M059J (cell line): ENCODE measurements around the gene CATSPERD. TPM values are rescaled to one million over a fixed set of nuclear protein-coding genes. Genes with fewer than 3 reads are reported as not detected.
A peak's percentile ranks its signal among the peaks of the same experiment; 100 is the strongest.

ENCODE experiments used
- DNase-seq: peaks from one replicate; pipeline ENCODE4 v3.0.0-alpha.2; 2012; ENCODE audit warnings: low read depth
- total RNA-seq: library from RNA; depleted of rRNA; stranded (reverse); fragments of >200 nt; shearing (Covaris generic); gene quantifications from 2 replicates; pipeline ENCODE4 v1.2.3, GENCODE V29; 2014

The CATSPERD gene
- total RNA-seq, 1 experiment from 2014 or later, result not detected

DNA sequence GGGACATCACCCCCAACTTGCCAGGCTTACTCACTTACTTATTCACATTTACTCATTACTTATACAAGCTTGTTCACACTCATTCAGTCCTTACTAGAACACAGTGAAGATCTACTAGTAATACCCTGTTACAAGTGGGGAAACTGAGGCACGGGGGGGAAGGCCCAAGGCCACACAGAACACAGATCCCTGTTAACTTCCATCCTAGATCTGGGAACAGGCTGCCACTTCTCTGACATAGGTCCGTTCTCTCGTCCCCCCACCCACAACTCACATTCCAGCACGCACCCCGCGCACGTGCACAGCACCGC, 83.0 kb downstream of the CATSPERD start:
- no peak for DNase-seq

DNA sequence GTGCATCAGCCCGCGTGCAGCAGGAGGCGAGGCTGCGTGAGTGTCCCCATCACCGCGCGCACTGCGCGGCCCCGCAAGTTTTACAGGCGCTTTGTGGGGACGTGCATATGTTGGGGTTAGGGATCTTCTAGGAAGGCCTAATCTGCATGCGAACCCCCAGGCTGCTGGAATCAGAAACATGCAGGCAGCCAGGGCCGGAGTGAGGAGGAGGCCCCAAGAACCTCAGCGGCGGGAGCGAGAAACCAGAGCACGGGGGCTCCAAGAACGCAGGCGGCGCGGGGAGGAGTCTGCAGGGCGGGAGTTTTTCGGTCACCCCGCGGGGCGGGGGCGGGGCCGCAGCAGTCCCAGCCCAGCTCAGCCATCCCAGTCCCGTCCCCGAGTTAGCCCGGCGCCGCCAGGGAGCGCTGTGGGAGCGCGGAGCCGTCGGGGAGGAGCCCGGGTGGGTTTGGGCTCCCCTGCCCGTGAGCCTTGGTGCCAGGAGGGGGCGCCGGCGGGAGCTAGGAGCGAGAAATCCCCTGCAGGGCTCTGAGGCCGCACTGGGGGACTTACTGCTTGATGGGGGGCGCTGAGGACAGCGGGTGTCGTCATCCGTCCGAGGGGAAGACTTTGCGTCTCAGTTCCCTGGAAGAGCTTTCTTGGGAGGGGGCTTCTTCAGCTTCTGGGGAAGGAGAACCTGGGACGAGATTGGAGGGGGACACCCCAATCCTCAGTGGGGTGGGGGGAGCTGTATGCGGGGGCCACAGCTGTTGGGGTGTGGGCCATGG, 83.5 kb downstream of the CATSPERD start:
- DNase-seq, result peak; percentile 80

DNA sequence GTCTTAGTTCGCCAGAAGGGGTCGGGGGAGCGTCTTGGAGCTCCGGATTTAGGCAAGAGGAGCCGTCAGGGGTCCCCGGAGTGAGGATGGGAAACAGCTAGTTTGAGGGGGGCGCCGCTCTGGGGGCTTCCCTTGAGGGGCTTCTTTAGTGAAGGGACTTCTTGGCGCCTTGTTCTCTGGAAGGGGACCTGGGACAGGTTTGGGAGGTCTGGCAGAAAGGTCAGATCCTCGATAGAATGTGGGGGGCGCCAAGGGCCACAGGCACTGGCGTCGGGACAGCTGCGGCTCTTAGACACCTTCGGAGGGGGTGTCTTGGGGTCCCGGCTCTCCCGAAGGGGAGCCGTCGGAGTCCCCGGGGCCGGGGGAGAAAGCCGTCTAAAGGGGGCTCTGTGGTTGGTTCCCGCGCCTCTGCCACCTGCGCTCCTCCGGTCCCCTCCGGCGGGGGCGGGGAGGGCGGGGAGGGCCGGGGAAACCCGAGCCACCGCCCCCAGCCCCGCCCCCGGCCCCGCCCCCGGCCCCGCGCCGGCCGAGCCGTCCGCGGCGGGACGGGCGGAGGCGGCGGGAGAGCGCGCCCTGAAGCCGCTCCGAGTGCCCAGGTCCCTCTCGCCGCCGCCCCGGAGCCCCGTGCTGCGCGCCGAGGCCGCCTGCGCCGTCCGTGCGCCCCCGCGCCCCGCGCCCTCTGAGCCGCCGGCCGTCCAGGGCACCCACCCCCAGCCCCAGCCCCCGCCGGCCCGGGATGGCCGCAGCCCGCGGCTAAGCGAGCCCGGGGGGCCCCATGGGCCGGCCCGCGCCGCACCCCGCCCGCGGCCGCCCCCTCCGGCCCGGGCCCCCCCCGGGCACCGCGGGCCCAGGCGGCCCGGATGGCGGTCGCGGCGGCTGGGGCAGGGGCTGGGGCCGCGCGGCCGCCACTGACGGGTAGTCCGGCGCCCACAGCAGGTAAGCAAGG, 84.4 kb downstream of the CATSPERD start, which contains the start of gene NRTN:
NRTN (plus strand) TSS at position 552 of the 946 bp plus-strand sequence. CDS start 19,099 bp downstream, outside the sequence.
- DNase-seq, result no peak

- DNase-seq, result peak; percentile 59
These were observed 85.2 kb downstream of the CATSPERD start for GRCh38 chr19:5805462-5806132.

- DNase-seq, result no peak
These were observed 85.7 kb downstream of the CATSPERD start for GRCh38 chr19:5806133-5806489.

- DNase-seq, result no peak
These were observed 86.5 kb downstream of the CATSPERD start for GRCh38 chr19:5806905-5807304.

- DNase-seq, result no peak
These were observed 87.8 kb downstream of the CATSPERD start for GRCh38 chr19:5808120-5808816.

GRCh38 chr19:5809053-5809452, 88.6 kb downstream of the CATSPERD start:
- DNase-seq, result no peak

- no peak for DNase-seq
These were observed 89.0 kb downstream of the CATSPERD start for GRCh38 chr19:5809469-5809868.

- no peak for DNase-seq
These were observed 90.7 kb downstream of the CATSPERD start for GRCh38 chr19:5811117-5811516.

DNA sequence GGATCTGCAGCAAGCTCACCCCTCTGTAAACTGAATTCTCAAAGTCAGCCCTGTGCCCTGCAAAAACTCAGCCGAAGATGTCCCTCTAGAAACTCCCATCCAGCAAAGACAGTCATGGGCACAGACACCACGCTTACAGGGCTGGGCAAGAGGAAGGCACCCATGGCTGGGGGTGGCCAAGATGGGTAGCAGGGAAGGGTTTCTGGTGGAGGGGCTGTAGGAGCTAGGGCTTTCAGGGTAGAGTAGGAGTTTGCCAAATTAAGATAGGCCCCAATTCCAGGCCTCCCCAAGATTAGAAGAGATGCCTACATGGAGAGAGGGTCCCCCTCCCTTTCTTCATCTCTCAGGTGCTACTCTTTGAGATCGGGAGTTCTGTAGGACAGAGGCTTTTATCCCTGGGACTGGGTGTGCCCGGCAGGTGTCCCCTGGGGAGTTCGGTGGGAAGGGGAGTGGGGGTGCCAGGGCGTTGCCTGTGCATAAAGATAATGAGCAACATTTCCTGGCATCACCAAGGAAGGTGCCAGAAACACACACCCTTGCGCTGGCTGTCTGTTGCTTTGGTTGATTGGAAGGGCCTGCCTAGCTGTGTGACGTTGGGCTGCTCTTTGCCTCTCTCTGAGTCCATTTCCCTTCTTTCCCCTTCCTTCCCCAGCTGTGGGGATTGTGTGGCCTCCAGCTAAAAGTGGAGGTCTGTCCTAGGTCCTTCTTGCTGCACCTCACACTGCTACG, 93.8 kb downstream of the CATSPERD start:
- no peak for DNase-seq

GRCh38 chr19:5814852-5815246, 94.4 kb downstream of the CATSPERD start:
- no peak for DNase-seq

DNA sequence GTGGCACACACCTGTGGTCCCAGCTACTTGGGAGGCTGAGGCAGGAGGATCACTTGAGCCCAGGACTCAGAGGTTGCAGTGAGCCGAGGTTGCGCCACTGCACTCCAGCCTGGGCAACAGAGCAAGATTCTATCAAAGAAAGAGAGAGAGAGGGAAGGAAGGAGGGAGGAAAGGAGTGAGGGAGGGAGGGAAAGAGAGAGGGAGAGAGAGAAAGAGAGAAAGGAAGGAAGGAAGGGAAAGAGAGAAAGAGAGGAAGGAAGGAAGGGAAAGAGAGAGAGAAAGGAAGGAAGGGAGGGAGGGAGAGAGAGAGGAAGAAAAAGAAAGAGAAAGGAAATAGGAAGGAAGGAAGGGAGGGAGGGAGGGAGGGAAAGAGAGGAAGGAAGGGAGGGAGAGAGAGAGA, 96.8 kb downstream of the CATSPERD start:
- DNase-seq, result no peak

- DNase-seq, result no peak
These were observed 98.2 kb downstream of the CATSPERD start for GRCh38 chr19:5818594-5818993.

GRCh38 chr19:5820785-5821184, 100.3 kb downstream of the CATSPERD start:
- no peak for DNase-seq

DNA sequence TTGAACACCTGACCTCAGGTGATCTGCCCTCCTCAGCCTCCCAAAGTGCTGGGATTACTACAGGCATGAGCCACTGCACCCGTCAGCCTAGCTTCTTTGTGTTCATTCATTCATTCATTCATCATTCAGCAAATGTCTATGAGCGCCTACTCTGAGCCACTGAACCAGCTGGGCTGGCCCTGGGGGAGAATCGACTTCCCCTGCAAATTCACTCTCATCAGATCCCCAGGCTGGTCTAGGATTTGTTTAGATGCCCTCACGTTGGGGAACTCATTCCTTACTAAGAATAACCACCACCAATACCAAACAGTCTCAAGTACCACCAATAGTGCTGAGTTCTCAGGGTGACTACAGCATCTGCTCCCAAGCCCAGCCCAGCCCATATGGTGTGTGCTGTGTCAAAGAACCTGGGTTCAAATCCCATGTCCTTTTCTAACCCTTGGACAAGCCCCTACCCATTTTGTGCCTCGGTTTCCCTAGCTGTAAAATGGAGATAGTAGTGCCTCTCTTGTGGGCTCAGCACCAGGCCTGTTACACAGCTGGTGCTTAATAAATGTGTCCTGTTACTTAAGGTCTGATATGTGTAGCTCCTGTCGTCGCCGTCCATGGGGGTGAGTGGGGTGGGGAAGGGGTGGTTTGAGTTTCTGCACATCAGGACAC, 101.2 kb downstream of the CATSPERD start:
- no peak for DNase-seq

GRCh38 chr19:5822181-5822844, 101.9 kb downstream of the CATSPERD start:
- no peak for DNase-seq

GRCh38 chr19:5823579-5824281, 103.3 kb downstream of the CATSPERD start:
- peak; percentile 33 for DNase-seq

DNA sequence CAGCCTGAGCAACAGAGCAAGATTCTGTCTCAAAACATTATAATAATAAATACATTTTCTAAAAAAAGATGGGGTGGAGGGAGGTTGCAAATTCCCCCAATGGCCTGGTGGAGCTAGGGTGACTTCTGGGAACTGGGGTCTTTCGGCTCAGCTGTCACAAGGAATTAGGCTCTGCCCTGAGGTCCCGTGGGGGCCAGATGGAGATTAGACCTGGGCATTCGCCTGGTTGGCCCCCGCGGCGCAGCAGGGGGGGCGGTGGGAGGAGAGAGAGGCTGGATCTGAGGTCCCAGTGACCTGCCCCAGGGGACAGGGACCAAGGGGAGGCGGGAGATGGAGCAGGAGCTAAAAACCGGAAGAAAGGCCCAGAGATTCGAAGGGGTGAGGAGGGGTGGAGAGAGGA, 104.3 kb downstream of the CATSPERD start:
- DNase-seq, result no peak
